GM19438 (cell line): ENCODE data around the gene JARID2.

ENCODE experiments used
- ATAC-seq: cut with Tn5 transposase; IDR thresholded peaks from one replicate; pipeline ENCODE4 v1.9.1; 2021; ENCODE audit warnings: low read depth; ENCODE audit not compliant: unreplicated experiment

Gene JARID2

DNA sequence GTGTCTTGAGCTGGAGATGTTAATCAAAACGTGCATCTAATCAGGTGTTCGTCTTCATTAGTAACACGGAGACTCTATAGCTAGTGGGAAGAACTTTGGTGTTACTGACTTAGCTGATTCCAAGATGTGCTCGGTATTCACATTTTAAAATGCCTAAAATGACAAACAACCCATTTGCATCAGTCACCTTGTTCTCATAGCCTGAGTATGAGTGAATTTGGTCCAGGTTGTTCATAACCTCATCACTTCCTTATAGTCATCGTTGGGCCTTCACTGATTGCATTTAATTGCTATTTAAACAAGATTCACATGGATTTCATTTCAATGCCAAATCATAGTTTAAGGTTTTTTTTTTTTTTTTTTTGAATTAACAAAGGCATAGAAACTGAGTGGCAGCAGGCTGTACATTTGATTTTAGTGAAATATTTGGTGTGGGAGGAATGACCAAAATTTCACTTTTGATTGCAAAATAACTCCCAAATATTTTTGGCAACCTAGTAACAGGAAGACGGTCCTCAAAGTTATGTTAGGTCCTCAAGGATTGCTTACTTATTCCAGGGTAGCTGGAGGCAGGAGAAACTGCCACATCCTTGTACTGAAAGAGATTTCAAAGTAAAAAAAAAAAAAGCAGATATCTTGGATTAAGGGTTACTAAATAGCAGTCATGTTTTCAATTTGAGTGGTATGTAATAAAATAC, 104.7 kb downstream of the JARID2 start:
- no peak for ATAC-seq

DNA sequence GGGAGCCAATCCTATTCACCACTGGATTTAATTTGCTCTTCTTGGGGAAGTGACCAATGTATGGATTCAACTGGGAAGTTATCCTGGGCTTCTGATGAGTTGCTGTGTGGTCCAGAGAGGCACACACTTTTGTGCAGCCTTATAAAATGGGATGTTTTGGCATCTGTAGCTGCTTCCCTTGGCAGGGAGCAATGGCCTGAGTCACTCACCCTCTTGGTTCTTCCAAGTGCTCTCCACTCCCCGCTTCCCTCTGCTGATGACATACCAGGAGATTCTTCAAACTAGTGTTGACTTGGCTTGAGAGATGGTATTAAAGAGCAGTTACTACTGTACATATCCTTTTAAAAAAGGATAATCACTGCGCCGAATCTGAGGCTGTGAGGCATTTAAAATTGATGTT, 105.8 kb downstream of the JARID2 start:
- ATAC-seq, result no peak

DNA sequence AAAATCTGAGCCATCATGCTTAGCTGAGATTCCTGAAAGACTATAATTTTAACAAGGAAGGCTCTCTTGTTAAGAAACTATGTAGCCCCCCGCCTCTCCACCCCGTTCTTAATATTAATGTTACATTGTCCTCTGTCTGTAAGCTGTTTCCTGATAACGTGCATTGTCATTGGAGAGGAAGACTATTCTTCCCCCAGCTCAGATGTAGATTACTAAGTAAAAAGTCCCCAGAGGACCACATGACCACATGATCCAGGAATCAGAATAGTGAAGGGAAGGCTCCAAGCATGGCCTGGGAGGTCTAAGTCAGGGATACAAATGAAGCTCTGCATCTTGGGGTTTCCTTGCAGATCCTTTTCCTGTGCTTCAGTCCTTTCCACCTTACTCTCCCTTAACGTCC, 106.4 kb downstream of the JARID2 start:
- no peak for ATAC-seq

DNA sequence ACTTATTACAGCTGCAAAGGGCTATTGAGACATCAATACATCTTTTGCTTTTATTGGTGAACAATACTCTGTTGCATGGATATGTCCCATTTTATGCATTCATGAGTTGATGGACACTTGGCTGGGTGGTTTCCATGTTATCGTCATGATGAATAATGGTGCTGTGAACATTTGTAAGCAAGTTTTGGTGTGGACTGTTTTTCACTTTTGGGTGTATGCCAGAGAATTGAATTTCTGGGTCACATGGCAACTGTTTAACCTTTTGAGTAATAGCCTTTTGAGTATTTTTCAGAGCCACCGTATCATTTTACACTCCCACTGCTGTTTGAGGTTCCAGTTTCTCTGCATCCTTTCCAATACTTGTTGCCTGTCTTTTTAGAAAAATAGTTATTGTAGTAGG, 107.0 kb downstream of the JARID2 start:
- ATAC-seq, result no peak

DNA sequence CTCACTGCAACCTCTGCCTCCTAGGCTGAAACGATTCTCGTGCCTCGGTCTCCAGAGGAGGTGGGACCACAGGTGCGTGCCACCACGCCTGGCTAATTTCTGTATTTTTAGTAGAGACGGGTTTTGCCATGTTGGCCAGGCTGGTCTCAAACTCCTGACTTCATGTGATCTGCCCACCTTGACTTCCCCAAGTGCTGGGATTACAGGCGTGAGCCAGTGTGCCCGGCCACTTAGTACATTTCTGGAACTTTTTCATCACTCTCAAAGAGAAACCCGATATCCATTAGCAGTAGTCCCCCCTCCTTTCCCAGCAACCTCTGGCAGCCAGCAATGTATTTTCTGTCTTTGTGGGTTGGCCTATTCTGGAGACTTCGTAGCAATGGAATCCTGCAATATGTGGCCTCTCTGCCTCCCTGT, 109.8 kb downstream of the JARID2 start:
- no peak for ATAC-seq

DNA sequence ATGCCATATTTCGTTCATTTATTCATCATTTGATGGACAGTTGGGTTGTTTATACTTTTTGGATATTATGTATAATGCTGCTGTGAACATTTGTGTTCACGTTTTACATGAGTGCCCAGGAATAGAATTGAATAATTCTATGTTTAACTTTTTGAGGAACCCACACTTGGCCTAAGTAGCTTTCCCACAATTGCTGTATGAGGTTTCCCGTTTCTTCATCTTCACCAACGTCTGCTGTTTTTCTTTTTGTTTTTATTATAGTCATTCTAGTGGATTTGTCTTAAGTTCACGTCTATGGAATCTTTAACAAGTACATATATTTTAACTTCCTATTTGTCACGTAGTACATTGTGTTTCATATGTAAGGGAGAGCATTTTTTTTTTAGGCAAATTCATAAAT, 110.3 kb downstream of the JARID2 start:
- ATAC-seq, result no peak

DNA sequence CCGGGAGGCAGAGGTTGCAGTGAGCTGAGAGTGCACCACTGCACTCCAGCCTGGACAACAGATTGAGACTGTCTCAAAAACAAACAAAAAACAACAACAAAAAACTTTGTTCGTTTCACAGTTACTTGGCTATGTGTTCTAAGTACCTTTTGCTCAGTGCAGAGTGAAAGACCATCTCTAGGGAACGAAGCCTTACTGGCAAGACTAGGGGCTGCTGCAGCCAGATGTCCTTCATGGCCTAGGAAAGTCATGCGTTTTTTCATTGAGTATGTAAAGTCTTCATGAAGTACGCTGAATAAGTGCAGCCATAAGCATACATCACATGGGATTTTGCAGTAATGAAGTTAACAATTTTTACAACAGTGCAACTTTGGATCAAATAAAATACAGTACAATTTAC, 111.1 kb downstream of the JARID2 start:
- ATAC-seq, result no peak

- ATAC-seq, result no peak
Measured at GRCh38 chr6:15357782-15358181, 111.9 kb downstream of the JARID2 start.

GRCh38 chr6:15358579-15359327, 112.9 kb downstream of the JARID2 start:
- peak; percentile 54 for ATAC-seq

DNA sequence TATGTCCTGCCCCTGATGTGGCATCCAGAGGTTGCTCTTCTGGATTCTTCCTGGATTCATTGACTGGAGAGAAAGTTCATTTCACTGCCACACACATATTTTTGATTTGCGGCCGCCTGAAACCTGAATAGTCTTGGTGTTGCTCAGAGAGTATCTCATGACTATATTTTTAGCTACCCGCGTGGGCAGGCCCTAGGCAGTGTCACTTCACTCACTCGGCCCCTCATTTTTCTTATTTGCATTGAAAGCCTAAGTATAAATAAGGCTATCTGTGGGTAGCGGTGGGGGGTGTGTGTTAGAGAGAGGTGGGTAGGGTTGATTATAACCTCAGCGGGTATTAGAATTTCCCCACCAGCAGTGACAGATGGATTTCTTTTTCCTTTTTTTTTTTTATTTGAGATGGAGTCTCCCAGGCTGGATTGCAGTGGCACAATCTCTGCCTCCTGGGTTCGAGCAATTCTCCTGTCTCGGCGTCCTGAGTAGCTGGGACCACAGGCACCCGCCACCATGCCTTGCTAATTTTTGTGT, 113.5 kb downstream of the JARID2 start:
- peak; percentile 45 for ATAC-seq

GRCh38 chr6:15360300-15360699, 114.4 kb downstream of the JARID2 start:
- no peak for ATAC-seq

DNA sequence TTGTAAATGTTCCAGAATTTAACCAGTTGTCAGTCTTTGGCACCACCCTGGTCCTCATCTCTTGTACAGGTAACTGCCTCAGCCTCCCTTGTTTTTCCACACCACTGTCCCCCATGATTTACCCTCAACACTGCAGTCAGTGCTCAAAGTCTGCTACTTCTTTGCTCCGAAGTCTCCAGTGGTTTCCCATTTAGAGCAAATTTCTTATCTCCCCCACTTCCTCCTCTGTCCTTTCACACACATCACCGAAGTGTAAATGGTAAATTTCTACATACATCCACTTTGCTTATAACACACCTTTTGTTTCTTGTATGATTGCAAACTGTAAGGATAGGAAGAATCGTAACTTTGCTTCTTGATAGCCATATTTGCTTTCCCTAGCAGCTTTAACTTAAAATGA, 115.3 kb downstream of the JARID2 start:
- no peak for ATAC-seq

DNA sequence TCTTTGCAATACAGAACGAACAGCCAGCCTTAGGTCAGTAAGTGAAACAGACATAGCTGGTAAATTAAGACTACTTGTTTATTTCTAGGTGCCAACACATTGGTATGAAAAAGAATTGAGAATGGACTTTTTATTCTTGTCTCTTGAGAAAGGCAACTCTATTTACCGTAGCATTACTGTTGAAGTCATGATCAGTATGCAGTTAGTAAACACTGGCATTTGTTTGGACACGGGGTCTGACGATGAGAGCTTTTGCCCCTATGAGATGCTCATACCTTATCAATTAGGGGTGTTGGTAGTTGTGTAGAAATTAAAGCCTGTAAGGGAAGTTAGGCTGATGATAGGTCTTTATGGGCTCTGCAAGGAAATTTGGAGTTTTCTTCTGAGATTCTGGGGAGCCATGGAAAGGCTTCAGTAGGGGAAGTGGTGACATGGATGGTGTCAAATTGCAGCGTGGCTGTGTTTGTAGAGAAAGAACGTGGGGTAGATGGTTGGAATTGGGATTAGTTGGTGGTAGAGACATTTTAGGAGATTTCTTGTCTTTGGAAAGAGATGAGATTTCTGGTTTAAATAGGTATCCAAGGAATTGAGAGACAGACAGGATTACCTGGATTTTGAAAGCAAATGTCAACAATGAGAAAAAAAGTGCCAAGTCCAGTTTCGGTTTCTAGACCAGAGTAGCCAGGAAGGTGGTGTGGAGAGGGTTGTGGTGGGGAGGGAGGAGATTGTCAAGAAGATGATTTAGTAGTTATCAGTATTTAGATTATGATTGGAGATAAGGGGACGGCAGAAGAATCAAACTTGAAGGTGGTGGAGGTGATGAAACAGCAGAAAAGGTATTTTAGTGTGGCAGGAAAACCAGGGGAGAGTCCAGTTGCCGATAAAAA, 116.6 kb downstream of the JARID2 start:
- no peak for ATAC-seq

DNA sequence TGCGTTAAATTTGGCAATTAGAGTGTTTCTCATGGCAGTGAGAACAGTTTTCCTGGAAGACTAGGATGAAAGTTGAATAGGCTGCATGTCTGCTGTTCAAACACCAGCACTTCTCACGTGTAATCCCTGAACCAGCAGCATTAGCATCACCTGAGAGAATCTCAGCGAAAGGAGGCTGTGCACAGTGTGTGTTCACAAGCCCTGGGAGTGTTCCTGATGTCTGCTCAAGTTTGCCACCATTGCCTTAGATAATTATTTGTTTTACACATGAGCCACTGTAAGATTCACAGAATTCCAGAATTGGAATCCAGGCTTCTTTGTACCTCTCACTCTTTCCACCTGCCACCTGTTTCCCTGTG, 117.3 kb downstream of the JARID2 start:
- no peak for ATAC-seq

DNA sequence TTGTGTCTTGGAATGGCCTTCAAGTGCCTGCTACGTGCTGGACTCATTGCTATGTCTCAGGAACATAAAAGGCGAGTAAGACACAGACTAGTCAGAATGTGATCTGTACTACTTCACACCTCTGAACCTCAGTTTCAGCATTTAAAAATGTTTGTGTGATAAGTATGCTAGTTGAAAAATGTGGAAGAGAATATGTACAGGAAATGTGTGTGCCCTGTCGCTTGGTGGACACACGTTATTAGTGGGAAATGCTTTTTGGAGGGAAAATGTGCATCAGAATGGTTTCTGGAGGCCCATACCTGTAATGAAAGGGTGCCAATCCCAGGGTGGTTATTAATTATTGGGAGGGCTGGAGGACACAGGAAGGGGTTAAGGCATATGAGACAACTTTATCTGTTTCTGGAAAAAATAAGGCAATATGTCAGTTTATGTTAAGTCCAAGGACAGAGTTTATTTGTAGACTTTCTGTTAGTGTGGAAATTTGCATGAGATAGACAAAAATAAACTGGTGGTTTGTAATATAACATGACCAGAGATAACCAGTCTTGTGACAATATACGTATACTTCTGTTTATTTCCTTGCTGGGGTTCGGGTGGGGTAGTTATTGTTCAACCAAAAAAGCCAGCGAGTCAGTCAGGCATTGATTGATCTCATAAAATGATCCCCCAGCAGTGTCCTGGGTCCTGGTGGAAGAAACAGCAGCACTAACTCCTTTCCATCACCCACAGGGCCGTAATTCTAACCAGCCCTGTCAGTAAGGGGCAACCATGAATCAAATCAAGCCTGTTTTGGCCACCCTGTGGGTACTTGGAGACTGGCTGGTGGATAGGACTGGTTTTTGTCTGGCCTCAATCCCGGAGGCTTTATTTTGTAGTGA, 117.9 kb downstream of the JARID2 start:
- ATAC-seq, result peak; percentile 68

DNA sequence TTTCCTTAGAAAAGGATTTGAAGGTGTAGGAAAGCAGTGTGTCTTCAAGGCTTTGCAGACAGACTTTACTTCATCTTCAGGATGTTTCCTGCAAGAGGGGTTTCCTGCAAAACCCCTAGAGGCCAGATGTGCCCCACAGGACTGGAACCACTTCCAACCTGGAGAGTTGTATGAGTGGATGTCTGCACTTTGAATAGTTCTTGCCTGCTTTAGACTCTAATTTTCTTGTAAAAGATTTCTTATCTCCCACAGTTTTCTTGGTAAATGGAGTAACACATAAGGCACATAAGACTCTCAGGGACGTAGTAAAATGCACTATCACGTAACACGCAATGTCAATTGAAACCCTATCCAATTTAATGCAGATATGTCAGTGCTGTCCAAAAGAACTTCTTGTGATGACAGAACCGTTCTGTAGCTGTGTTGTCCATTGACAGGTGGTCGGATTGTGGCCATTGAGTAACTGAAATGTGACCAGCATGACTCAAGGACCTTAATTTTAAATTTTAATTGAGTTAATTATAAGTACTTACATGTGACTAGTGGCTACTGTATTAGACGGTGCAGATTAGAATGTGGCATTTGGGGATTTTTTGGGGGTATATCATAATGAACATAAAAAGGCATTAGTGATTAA, 118.7 kb downstream of the JARID2 start:
- no peak for ATAC-seq

GRCh38 chr6:15365273-15365687, 119.4 kb downstream of the JARID2 start:
- no peak for ATAC-seq

GRCh38 chr6:15366003-15366535, 120.2 kb downstream of the JARID2 start:
- ATAC-seq, result no peak

DNA sequence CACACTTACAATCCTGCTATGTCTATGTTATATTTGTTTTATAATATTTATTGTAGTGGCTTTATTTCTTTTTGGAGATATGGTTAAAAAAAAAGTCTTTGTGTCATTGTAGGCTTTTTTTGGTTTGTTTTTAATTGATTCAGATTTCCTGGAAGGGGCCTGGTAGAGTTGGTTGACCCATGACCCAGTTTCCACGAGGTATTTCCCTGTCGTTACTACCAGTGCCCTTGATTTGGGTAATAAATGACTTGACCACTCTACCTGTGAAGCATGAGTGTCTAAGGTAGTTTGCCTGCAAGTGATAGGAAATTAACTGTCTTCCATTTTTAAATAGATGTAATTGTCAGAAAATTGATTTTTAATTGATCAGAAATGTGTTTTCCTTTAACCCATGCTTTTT, 121.0 kb downstream of the JARID2 start:
- no peak for ATAC-seq
